ENCODE measurements around the gene DNLZ. TPM values are rescaled to one million over a fixed set of nuclear protein-coding genes. Genes with fewer than 3 reads are reported as not detected.
"Not testable (repeated sequence)": the region's sequence is repeated elsewhere in the genome, so short reads cannot be mapped to it uniquely, and the experiment has no call there.

The DNLZ gene
- polyA plus RNA-seq = 10 to 100 TPM; 58.4 to 77.4 (median 61.8) TPM

DNA sequence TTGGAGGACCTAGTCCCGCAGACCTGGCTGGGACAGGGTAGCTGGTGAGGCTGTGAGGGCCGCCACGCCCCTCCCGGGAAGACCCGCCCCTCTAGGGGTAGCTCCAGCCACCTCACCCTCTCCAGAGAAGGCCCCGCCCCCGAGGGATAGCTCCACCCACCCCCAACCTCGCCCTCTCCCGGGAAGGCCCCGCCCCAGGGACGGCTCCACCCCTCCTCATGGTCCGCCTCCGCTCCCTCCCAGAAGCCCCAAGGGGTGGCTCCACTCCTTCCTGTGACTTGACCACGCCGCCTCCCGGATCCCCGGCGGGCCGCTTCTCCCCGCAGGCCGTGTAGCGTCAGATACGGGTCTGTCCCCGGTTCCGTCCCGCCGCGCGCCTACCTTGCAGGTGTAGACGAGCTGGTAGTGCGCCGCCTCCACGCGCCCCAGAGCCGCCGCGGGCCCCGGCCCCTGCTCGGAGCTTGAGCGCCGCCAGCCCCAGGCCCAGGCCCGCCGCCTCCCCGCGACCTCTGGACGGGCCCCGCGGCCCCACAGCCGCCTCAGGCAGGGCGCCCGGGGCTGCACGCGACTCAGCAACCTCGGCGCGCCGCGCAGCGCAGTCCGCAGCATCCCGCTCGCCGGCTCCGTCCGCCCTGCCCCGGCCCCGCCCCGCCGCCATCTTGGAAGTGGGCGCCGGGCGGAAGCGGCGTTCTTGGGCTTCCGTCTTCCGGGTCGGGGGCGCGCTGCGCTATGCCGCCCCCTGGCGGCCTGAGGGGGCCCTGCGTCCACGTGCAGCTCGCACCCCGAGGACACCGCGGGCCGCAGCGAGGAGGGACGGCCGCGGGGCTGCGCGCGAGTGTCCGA lies at the start of gene DNLZ:
Gene DNLZ, minus strand, starts transcription at position 639 of the 843 bp plus-strand sequence. Its CDS starts 30 bp downstream, at position 609.
- peak within 1 kb of the TSS; percentile 74 to 88 (median 85) for H3K4me3 Mint-ChIP-seq
- H3K4me1 Mint-ChIP-seq = peaks cover 0 to 2% of the 10 kb centered on the region in 2 donors
- peak; percentile 81 to 89 (median 88) for DNase-seq
- H3K27me3 Mint-ChIP-seq (ENCODE audit: low read depth in 3 of 3) = peaks cover 0 to 5% (median 2%) of the 10 kb centered on the region in 3 donors
- peak within 1 kb of the TSS; percentile 16 to 86 (median 64) for H3K27ac Mint-ChIP-seq
- no peaks in the 10 kb centered on the region for H3K9me3 Mint-ChIP-seq
- no peaks in the 10 kb centered on the region for H3K36me3 Mint-ChIP-seq

DNA sequence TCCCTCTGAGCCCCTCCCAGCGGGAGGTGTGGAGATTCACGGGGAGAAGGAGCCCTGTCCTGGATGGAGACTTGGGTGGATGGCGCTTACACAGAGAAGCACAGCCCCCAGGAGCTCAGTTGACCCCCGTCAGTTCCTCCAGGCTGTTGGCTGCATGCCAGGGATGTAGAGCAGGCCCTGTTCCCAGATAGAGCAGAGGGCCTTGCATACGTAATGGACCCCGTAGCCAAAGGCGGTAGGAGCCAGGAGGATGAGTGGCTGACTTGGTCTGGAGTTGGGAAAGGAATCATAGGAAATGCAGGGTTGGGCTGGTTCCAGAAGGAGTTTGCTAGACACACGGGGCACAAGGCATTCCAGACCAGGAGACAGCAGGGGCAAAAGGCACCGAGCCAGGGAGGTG lies 49.4 kb upstream of the DNLZ start:
- Mint-ChIP-seq H3K27me3 (ENCODE audit: low read depth in 3 of 3) (peaks cover 3 to 17% (median 9%) of the 10 kb centered on the region in 3 donors), H3K27ac (no peak overlapping the region), H3K4me1 (peaks cover 30 to 33% of the 10 kb centered on the region in 2 donors), H3K9me3 (peaks cover 0 to 2% (median 0%) of the 10 kb centered on the region in 6 donors), H3K36me3 (peaks cover 2 to 17% (median 11%) of the 10 kb centered on the region in 3 donors), H3K4me3 (no peak overlapping the region)
- DNase-seq = no peak

DNA sequence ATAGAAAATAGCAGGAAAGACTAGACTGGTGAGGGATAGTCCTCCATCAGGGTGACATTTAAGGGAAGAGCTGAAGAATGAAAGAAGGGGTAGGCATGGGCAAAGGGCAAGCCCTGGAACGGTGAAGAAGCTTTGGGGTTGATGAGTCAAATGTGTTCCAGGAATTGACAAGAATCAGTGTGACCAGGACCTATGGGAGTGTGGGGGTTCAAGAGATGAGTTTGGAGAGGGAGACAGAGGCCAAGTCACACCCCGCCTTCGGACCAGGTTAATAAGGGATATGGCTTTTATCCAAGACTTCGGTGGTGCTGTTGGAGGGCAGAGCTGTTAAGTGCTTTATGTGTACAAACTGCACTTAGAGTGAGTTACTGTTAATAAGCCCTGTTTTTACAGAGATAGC lies 47.8 kb upstream of the DNLZ start:
- Mint-ChIP-seq H3K27ac (peak overlapping the region; percentile 84 to 92 (median 88)), H3K9me3 (peaks cover 0 to 2% (median 0%) of the 10 kb centered on the region in 6 donors), H3K36me3 (peaks cover 4 to 9% (median 8%) of the 10 kb centered on the region in 3 donors), H3K4me3 (peak overlapping the region; percentile 83 to 91 (median 88)), H3K27me3 (ENCODE audit: low read depth in 3 of 3) (peaks cover 3 to 17% (median 9%) of the 10 kb centered on the region in 3 donors), H3K4me1 (peaks cover 30 to 33% of the 10 kb centered on the region in 2 donors)
- DNase-seq = no peak

DNA sequence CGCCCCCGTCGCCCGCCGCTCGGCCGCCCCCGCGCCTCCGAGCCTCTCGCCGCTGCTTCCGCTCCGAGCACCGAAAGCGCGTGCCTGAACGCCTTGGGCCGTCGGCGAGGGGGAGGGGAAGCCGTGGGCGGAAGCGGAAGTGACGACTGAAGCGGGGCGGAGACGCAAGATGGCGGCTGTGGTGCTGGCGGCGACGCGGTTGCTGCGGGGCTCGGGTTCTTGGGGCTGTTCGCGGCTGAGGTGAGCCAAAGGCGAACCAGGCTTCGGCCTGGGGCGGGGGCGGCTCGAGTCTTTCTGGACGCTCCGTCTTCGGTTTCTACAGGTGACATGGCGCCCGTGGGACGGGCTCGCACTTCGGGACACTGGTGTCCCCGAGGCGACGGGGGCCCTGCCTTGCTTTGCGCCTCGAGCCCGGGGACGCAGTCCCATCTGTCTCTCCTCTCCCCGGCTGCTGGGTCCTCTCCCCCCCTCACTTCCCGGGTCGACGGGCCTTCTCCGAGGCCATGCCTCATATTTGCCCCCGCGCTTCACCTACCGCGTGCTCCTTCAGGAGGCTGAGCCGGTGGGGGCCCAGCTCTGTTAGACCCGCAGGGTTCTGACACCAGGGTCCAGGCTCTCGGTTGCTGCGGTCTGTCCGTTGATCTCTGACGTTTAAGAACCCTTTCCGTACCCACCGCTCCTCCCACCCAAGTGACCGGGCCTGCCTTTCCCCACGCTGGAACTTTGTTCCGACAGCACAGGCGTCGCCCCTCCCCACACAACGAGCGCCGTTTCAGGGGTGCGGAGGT lies 47.1 kb upstream of the DNLZ start, which contains the start of the genes ENTR1 and PMPCA:
Gene ENTR1, minus strand, starts transcription at position 115 of the 788 bp plus-strand sequence. CDS start 217 bp downstream, outside the sequence.
Gene PMPCA, plus strand, starts transcription at position 159 of the 788 bp plus-strand sequence. Its CDS starts 11 bp downstream, at position 170.
- Mint-ChIP-seq H3K27ac (peak within 1 kb of the TSS; percentile 84 to 92 (median 88)), H3K4me3 (peak within 1 kb of the TSS; percentile 84 to 91 (median 88)), H3K4me1 (peaks cover 30 to 33% of the 10 kb centered on the region in 2 donors), H3K27me3 (ENCODE audit: low read depth in 3 of 3) (peaks cover 3 to 14% (median 9%) of the 10 kb centered on the region in 3 donors), H3K9me3 (peaks cover 0 to 2% (median 0%) of the 10 kb centered on the region in 6 donors), H3K36me3 (peaks cover 4 to 9% (median 8%) of the 10 kb centered on the region in 3 donors)
- peak; percentile 93 for DNase-seq

DNA sequence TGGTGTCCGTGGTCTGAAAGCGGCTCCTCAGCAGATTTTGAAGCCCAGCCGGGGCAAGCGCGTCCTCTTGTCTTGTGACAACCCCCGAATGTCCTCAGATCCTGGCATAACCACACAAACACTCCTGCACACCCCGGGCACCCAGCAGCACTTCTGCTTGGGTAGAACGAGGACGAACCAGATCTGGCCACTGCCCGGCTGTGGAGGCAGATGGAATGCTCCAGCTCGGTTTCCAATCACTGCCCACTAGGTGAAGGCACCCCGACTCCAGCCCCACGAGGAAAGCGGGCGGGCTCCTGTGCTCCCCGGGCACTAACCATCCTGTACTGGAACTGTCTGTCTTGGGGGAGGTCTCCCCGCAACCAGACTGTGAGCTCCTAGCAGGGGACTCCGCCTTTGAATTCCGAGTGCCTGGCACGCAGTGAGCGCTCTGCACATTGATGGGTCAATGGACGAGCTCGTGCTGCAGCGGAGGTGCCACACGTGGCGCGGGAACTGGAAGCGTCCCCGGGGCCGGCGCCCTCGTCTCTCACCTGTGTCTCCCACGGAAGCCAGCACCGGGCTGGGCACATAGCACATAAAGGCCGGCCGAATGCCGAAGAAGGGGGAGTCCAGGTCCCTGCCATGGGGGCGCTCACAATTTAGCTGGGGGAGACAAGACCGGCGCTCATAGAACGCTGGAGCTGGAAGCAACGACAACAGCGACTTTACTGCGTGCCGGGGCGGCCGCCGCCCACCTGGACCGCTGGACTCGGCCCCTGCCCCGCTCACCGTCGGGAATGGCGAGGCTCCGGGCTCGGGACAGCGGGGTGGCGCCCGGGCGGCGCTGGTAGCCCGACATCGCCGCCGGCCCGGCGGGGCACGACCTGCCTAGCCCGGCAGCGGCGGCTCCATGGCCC lies 46.3 kb upstream of the DNLZ start:
- peak in 2 of 3 donors; percentile 29 to 32 for DNase-seq
- H3K36me3 Mint-ChIP-seq = peaks cover 4 to 11% (median 8%) of the 10 kb centered on the region in 3 donors
- H3K4me1 Mint-ChIP-seq = peaks cover 35 to 36% of the 10 kb centered on the region in 2 donors

DNA sequence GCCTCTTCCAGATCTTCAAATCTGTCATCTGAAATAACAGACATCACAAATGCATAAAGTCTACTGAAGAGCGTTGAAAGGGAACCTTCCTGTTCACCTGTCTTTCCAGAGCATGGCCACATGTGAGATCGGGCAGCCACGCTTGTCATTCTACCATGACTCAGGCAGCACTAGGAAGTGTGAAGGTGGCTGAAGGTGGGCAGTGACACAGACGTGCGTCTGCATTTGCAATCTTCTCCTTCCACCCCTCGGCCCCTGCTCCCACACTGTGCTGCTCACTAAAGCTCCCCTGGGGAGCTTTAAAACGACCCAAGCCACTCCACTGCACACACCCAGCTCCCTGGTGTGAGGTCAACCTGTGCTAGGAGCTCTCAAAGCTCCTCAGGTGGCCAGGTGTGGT lies 44.4 kb upstream of the DNLZ start:
- Mint-ChIP-seq H3K9me3 (no peaks in the 10 kb centered on the region), H3K27ac (peak overlapping the region in 1 of 6 donors; percentile 22), H3K4me3 (peak overlapping the region in 3 of 5 donors; percentile 7 to 48 (median 44)), H3K4me1 (peaks cover 48 to 51% of the 10 kb centered on the region in 2 donors), H3K36me3 (peaks cover 0 to 11% (median 3%) of the 10 kb centered on the region in 3 donors), H3K27me3 (ENCODE audit: low read depth in 3 of 3) (peaks cover 3 to 14% (median 9%) of the 10 kb centered on the region in 3 donors)
- DNase-seq = no peak

More for the DNA sequence above, 46.3 kb upstream of the DNLZ start:
- Mint-ChIP-seq H3K27me3 (ENCODE audit: low read depth in 3 of 3) (peaks cover 3 to 14% (median 9%) of the 10 kb centered on the region in 3 donors), H3K27ac (peak overlapping the region; percentile 77 to 90 (median 85)), H3K4me3 (peak overlapping the region; percentile 84 to 89 (median 87)), H3K9me3 (peaks cover 0 to under 1% (median 0%) of the 10 kb centered on the region in 6 donors)

DNA sequence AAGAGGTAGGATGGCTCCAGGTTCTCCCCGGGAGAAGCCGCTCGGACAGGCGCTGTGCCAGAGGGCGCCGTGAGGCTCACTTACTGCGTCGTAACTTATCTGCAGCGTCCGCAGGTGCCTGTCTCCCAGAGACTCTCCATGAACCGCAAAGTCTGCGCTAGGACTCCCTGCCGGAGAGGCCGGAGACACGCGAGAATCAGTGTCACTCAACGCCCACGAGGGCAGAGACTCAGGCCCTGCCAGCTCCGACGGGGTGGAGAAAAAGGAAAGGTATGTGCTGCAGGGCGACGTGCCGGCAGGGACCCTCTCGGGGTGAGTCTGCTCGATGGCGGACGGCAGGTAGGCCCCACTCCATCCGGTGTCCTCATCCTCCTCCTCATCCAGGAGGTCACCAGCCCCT lies 43.5 kb upstream of the DNLZ start:
- Mint-ChIP-seq H3K27me3 (ENCODE audit: low read depth in 3 of 3) (peaks cover 3 to 16% (median 9%) of the 10 kb centered on the region in 3 donors), H3K4me3 (peak overlapping the region in 1 of 5 donors; percentile 36), H3K4me1 (peaks cover 45 to 48% of the 10 kb centered on the region in 2 donors)
- not testable (repeated sequence) for H3K27ac Mint-ChIP-seq, H3K36me3 Mint-ChIP-seq, DNase-seq, H3K9me3 Mint-ChIP-seq

DNA sequence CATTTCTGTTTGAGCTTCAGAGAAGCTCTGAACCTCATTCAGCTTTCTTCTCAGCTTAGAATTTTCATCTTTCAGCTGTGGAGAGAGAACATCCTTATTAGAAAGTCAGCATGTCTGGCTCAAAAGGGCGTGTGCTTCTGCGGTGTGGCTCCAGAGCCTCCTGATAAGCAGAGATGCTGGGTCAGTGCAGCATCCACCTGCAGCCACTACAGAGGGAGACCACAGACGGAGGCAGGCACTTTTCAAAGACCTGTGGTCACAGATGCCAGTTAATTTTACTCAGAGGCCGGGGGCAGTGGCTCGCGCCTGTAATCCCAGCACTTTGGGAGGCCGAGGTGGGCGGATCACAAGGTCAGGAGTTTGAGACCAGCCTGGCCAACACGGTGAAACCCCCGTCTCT lies 42.4 kb upstream of the DNLZ start:
- DNase-seq, H3K9me3 Mint-ChIP-seq, H3K4me3 Mint-ChIP-seq, H3K36me3 Mint-ChIP-seq: not testable (repeated sequence)
- H3K27me3 Mint-ChIP-seq (ENCODE audit: low read depth in 3 of 3) = peaks cover 3 to 16% (median 7%) of the 10 kb centered on the region in 3 donors
- H3K27ac Mint-ChIP-seq = peak overlapping the region in 1 of 6 donors; percentile 50
- peaks cover 34 to 41% of the 10 kb centered on the region in 2 donors for H3K4me1 Mint-ChIP-seq

DNA sequence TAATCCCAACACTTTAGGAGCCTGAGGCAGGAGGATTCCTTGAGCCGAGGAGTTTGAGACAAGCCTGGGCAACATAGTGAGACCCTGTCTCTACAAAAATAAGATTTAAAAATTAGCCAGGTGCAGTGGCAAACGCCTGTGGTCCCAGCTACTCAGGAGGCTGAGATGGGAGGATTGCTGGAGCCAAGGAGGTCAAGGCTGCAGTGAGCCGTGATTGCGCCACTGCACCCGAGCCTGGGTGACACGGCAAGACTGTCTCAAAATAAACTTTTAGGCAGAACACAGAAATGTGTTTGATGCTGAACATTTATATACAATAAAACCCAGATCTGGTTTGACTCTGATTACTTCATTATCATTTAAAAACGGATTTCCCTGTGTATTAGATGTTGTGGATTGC lies 41.9 kb upstream of the DNLZ start:
- DNase-seq = no peak
- Mint-ChIP-seq H3K9me3 (no peaks in the 10 kb centered on the region), H3K27me3 (ENCODE audit: low read depth in 3 of 3) (peaks cover 1 to 12% (median 6%) of the 10 kb centered on the region in 3 donors), H3K4me1 (peaks cover 33 to 37% of the 10 kb centered on the region in 2 donors), H3K36me3 (peaks cover 0 to 9% (median 3%) of the 10 kb centered on the region in 3 donors), H3K27ac (peak overlapping the region in 2 of 6 donors; percentile 50 to 75), H3K4me3 (no peak overlapping the region)

DNA sequence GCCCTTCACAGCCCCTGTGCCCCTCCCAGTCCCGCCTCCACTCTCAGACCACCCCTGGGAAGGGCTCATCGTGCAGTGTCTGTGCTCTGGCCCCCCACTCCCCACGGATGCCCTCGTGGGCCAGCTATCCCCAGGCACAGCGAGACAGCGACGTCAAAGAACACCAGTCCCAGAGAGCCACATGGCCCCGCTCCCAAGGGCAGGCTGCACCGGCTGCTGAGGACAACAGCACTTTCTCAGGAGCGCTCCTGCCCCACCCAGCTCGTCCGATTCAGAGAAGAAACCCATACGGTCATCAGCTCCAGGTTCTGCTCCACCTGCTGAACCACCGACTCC lies 41.2 kb upstream of the DNLZ start:
- Mint-ChIP-seq H3K4me1 (peaks cover 30 to 34% of the 10 kb centered on the region in 2 donors), H3K4me3 (peak overlapping the region in 4 of 5 donors; percentile 3 to 51 (median 11)), H3K9me3 (no peaks in the 10 kb centered on the region), H3K27ac (peak overlapping the region in 5 of 6 donors; percentile 45 to 90 (median 74)), H3K27me3 (ENCODE audit: low read depth in 3 of 3) (peaks cover 0 to 8% (median 3%) of the 10 kb centered on the region in 3 donors), H3K36me3 (peaks cover 0 to 9% (median 3%) of the 10 kb centered on the region in 3 donors)
- no peak for DNase-seq

DNA sequence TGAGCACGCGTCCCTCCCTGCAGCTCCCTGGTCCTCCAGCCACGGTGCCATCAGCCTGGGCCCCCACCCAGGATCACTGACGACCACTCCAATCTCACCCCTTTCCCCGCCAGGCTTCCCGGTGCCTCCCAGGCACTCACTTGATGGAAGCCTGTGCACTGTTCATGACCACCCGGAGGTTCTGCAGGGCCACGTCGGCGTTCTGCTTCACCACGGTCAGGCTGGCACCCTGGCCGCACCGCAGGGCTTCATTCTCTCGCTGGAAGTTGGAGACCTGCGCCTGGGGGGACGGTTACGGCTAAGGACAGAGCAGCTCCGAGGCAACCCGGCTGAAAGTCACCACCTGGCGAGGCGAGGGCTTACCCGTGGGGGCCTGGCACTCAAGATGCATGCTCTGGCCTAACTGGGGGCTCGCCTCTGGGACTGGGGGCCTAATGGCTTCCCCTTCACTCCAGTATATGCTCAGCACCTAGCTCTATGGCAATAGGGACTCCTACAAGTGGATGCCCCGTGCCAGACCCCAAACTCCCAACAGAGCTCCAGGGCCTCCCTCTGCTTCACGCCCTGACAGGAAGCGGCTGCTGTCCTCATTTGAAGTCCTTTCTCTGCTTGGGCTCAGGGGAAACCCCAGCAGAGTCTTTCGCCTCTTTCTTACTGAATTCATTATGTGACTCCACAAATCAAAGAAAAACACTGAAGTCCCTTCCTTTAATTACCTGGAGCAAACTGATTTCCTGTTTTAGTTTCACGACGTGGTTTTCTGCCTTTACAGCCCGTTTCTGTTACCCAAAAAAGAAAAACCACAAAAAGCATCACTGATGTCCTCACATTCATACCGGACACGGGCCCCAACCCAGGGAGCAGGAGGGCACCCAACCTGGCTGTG lies 40.6 kb upstream of the DNLZ start:
- peak overlapping the region in 3 of 5 donors; percentile 6 to 40 (median 33) for H3K4me3 Mint-ChIP-seq
- H3K36me3 Mint-ChIP-seq = peaks cover 0 to 9% (median 3%) of the 10 kb centered on the region in 3 donors
- DNase-seq = peak in 1 of 3 donors; percentile 21
- H3K27ac Mint-ChIP-seq = peak overlapping the region; percentile 45 to 90 (median 74)
- no peaks in the 10 kb centered on the region for H3K9me3 Mint-ChIP-seq
- peaks cover 27 to 31% of the 10 kb centered on the region in 2 donors for H3K4me1 Mint-ChIP-seq
- H3K27me3 Mint-ChIP-seq (ENCODE audit: low read depth in 3 of 3) = peaks cover 0 to 4% (median 2%) of the 10 kb centered on the region in 3 donors
